CD1c-positive myeloid dendritic cell (primary cell): ENCODE measurements around the gene PXK.
"Not testable (repeated sequence)": the region's sequence is repeated elsewhere in the genome, so short reads cannot be mapped to it uniquely, and the experiment has no call there.

Source experiments
- DNase-seq: peaks from one replicate; pipeline ENCODE4 v3.0.0-alpha.2; 2016; ENCODE audit errors: extremely low spot score

The PXK gene

GRCh38 chr3:58323529-58324390 lies 8.9 kb upstream of the PXK start:
- no peak for DNase-seq

GRCh38 chr3:58324391-58325390 lies 8.0 kb upstream of the PXK start:
- DNase-seq: no peak

GRCh38 chr3:58325525-58325992 lies 7.1 kb upstream of the PXK start:
- DNase-seq: no peak

GRCh38 chr3:58326267-58326900 lies 6.3 kb upstream of the PXK start:
- no peak for DNase-seq

- DNase-seq: no peak
These were observed 3.4 kb upstream of the PXK start for GRCh38 chr3:58329150-58329921.

- DNase-seq: no peak
These were observed 2.7 kb upstream of the PXK start for GRCh38 chr3:58329922-58330413.

GRCh38 chr3:58331593-58332152 lies 1.0 kb upstream of the PXK start:
- no peak for DNase-seq

GRCh38 chr3:58333206-58334012 lies 717 bp downstream of the PXK start:
- no peak for DNase-seq

- DNase-seq: no peak
These were observed 1.3 kb downstream of the PXK start for GRCh38 chr3:58334013-58334321.

- DNase-seq: no peak
These were observed 1.8 kb downstream of the PXK start for GRCh38 chr3:58334506-58334884.

GRCh38 chr3:58335652-58335947 lies 2.9 kb downstream of the PXK start:
- DNase-seq: no peak

GRCh38 chr3:58336135-58336882 lies 3.6 kb downstream of the PXK start:
- no peak for DNase-seq

- DNase-seq: no peak
These were observed 4.5 kb downstream of the PXK start for GRCh38 chr3:58337190-58337589.

GRCh38 chr3:58339146-58339545 lies 6.5 kb downstream of the PXK start:
- DNase-seq: not testable (repeated sequence)

- no peak for DNase-seq
These were observed 8.0 kb downstream of the PXK start for GRCh38 chr3:58340594-58341244.

- no peak for DNase-seq
These were observed 8.7 kb downstream of the PXK start for GRCh38 chr3:58341376-58341775.

GRCh38 chr3:58342676-58343075 lies 10.0 kb downstream of the PXK start:
- no peak for DNase-seq

GRCh38 chr3:58345457-58345856 lies 12.8 kb downstream of the PXK start:
- DNase-seq: no peak

GRCh38 chr3:58346368-58346767 lies 13.7 kb downstream of the PXK start:
- DNase-seq: no peak
